Activated CD8-positive, alpha-beta T cell treated with anti-CD3 and anti-CD28 coated beads for 36 hours (primary cell): ENCODE results near the gene ICOS. TPM values are rescaled to one million over a fixed set of nuclear protein-coding genes. Genes with fewer than 3 reads are reported as not detected.
A peak's percentile ranks its signal among the peaks of the same experiment; 100 is the strongest.
"Not testable (repeated sequence)": the region's sequence is repeated elsewhere in the genome, so short reads cannot be mapped to it uniquely, and the experiment has no call there.

Experiments
- ATAC-seq: fragments of 200-7000 bp; cut with Tn5 transposase; one replicate; pipeline ENCODE4 v1.10.0; 2021; ENCODE audit warnings: mild to moderate bottlenecking, moderate library complexity
- CTCF ChIA-PET: fragments of 350-600 bp; sonication (Branson Sonifier 250); formaldehyde crosslinking; loops from one replicate; lab custom pipeline; 2021; ENCODE audit warnings: antibody characterized with exemption; lab: Charles Lee
- POLR2A ChIA-PET: fragments of 350-600 bp; sonication (Branson Sonifier 250); formaldehyde crosslinking; loops from one replicate; lab custom pipeline; 2021; ENCODE audit warnings: antibody characterized with exemption; lab: Charles Lee
- DNase-seq: peaks from one replicate; pipeline ENCODE4 v3.0.0-alpha.2; 2020
- H3K27ac Mint-ChIP-seq: one replicate; pipeline ENCODE4 v1.8.0; 2021; ENCODE audit warnings: mild to moderate bottlenecking, mixed read lengths
- H3K27me3 Mint-ChIP-seq: one replicate; pipeline ENCODE4 v1.8.0; 2021; ENCODE audit warnings: mixed read lengths
- H3K36me3 Mint-ChIP-seq: one replicate; pipeline ENCODE4 v1.8.0; 2021; ENCODE audit warnings: low read depth, mixed read lengths
- H3K4me1 Mint-ChIP-seq: one replicate; pipeline ENCODE4 v1.8.0; 2021; ENCODE audit warnings: low read depth, mixed read lengths
- H3K4me3 Mint-ChIP-seq: one replicate; pipeline ENCODE4 v1.8.0; 2021; ENCODE audit warnings: mild to moderate bottlenecking, moderate library complexity, mixed read lengths
- H3K9me3 Mint-ChIP-seq: one replicate; pipeline ENCODE4 v1.8.0; 2021; ENCODE audit warnings: mixed read lengths
- intact Hi-C: fragments of 100-400 bp; cut with micrococcal nuclease; formaldehyde crosslinking; loops from one replicate; pipeline ENCODE4 v1.10.0; 2022
- total RNA-seq, 2 experiments: library from RNA; stranded (reverse); gene quantifications; one replicate each; pipeline ENCODE4 v1.2.3, GENCODE V29; 2021
- TF ChIP-seq, protein P1 (sequence below): fragments of 200-600 bp; IDR thresholded peaks from one replicate; pipeline ENCODE4 v1.8.0; 2022; ENCODE audit warnings: antibody characterized with exemption, mild to moderate bottlenecking

Gene ICOS
- total RNA-seq, 2 experiments from 2014 or later: 55.0 to 55.6 TPM

DNA sequence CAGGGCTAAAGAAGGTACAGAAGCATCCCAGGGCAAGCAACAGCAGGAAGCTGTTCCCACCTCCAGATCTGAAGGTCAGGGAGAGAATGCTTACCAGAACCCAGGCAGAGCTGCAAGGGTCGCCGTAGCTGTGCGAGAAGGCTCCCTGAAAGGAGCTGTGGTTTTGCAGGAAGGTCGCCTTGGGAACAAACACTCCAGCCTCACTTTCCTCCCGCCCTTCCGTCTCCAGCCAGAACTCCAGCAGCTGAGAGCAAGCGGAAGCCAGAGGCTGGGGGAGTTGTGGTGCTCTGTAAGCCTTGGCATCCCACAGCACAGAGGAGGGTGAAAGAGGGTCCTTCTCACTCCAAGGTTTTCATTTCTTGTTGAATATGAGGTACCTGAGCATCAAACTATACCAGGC lies 18.3 kb upstream of the ICOS start:
- ChIA-PET CTCF (interaction anchor here (0.9 to 1.7 kb wide), 3 partner anchors 11 to 104 kb away, joined by 3 to 13 read pairs (median 4); no protein-coding TSS in a partner anchor), POLR2A (no interaction called here)
- ATAC-seq (no peak), DNase-seq (no peak)
- no peak overlapping the region for H3K27ac Mint-ChIP-seq
- H3K36me3 Mint-ChIP-seq: no peaks in the 10 kb centered on the region
- intact Hi-C loops: loop anchor here (5.0 kb wide), 1 partner anchor 436 kb away; no protein-coding TSS in a partner anchor
- TF ChIP-seq, protein P1, sequence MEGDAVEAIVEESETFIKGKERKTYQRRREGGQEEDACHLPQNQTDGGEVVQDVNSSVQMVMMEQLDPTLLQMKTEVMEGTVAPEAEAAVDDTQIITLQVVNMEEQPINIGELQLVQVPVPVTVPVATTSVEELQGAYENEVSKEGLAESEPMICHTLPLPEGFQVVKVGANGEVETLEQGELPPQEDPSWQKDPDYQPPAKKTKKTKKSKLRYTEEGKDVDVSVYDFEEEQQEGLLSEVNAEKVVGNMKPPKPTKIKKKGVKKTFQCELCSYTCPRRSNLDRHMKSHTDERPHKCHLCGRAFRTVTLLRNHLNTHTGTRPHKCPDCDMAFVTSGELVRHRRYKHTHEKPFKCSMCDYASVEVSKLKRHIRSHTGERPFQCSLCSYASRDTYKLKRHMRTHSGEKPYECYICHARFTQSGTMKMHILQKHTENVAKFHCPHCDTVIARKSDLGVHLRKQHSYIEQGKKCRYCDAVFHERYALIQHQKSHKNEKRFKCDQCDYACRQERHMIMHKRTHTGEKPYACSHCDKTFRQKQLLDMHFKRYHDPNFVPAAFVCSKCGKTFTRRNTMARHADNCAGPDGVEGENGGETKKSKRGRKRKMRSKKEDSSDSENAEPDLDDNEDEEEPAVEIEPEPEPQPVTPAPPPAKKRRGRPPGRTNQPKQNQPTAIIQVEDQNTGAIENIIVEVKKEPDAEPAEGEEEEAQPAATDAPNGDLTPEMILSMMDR: no peak
- peaks cover 24% of the 10 kb centered on the region for H3K4me1 Mint-ChIP-seq
- H3K4me3 Mint-ChIP-seq: no peak overlapping the region
- H3K9me3 Mint-ChIP-seq: no peaks in the 10 kb centered on the region
- H3K27me3 Mint-ChIP-seq: peaks cover 4% of the 10 kb centered on the region

DNA sequence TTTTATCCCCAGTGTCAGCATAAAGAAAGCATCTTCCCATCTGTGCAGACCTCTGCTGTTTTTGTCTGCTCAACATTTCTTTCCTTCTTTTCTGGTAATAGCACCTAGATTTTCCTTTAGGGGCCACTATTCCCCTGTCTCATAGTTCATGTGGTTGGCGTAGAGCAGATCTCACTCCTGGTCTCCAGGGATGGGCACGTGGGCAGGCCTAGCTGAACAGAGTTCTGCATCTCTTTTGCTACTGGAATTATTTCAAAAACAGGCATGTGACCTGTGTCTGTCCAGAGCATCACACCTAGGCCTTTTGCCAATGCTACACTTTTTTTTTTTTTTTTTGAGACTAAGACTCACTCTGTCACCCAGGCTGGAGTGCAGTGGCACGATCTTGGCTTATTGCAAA lies 17.7 kb upstream of the ICOS start:
- CTCF ChIA-PET: interaction anchor here (1.2 to 1.7 kb wide), 3 partner anchors 9 to 80 kb away, joined by 3 to 13 read pairs (median 4); no protein-coding TSS in a partner anchor
- H3K4me3 Mint-ChIP-seq: no peak overlapping the region
- no peaks in the 10 kb centered on the region for H3K9me3 Mint-ChIP-seq
- peaks cover 24% of the 10 kb centered on the region for H3K4me1 Mint-ChIP-seq
- intact Hi-C loops: loop anchor here (5.0 kb wide), 1 partner anchor 437 kb away; no protein-coding TSS in a partner anchor
- H3K36me3 Mint-ChIP-seq: no peaks in the 10 kb centered on the region
- ATAC-seq: no peak
- POLR2A ChIA-PET: interaction anchor here (0.6 kb wide), 1 partner anchor 31 kb away, joined by 4 read pairs; no protein-coding TSS in a partner anchor
- no peak for DNase-seq
- H3K27me3 Mint-ChIP-seq: peaks cover 2% of the 10 kb centered on the region
- no peak overlapping the region for H3K27ac Mint-ChIP-seq
- TF ChIP-seq, protein P1: no peak

DNA sequence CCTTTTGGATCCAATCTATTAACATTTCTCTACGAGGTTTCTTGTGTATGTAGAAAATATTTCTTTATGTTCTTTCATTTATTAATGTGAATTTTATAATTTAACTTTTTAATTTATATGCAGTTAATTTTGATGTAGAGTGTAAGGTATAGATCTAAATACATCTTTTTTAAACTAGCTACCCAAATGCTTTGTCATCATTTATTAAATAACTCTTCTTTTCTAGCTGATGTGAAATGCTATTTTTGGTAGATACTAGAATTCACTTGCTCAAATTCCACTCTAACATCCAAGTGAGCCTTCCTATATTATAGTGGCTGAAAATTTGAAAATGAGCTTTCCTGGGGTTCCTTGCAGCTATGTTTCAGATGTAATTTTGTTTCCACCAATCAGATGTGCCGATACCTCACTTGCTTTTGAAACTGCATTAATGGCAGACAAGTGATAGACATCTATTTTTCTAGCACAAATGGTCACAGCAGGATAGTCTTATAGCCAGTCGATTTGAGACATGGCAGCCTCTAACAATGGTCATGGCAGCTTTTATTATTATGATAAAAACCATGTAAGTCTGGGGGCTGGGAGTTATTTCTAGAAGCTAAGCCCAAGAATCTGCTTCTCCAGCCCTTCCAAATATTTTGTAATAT lies 10.9 kb upstream of the ICOS start:
- TF ChIP-seq, protein P1: no peak
- no peak for DNase-seq
- H3K4me3 Mint-ChIP-seq: no peak overlapping the region
- no peak for ATAC-seq
- intact Hi-C loops: no loop called here
- ChIA-PET POLR2A (no interaction called here), CTCF (interaction anchor here (1.0 to 1.7 kb wide), 4 partner anchors 9 to 16 kb away, joined by 3 to 7 read pairs (median 4); no protein-coding TSS in a partner anchor)
- H3K4me1 Mint-ChIP-seq: peaks cover 8% of the 10 kb centered on the region
- H3K27ac Mint-ChIP-seq: no peak overlapping the region
- H3K36me3 Mint-ChIP-seq: peaks cover 3% of the 10 kb centered on the region
- peaks cover 4% of the 10 kb centered on the region for H3K27me3 Mint-ChIP-seq
- H3K9me3 Mint-ChIP-seq: no peaks in the 10 kb centered on the region

DNA sequence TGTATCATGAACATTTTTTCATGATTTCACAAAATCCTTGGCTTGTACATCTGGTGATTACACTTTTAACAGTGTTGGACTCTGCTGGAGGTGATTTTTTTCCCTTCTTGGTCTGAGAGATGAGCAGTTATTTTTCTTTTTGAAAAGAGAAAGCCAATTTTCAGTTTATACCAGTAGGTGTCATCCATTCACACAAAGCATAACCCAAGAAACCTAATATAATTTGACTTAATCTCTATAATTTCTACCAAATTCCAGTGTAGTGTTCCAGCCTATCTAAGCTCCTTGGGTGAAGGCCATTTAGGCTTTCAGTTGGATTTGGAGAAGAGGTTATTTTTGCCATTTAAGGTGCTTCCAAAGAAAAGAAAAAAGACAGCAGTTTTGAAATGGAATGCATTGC lies 7.7 kb upstream of the ICOS start:
- DNase-seq (no peak), ATAC-seq (no peak)
- intact Hi-C loops: no loop called here
- H3K4me3 Mint-ChIP-seq: no peak overlapping the region
- peaks cover 29% of the 10 kb centered on the region for H3K36me3 Mint-ChIP-seq
- peaks cover 6% of the 10 kb centered on the region for H3K9me3 Mint-ChIP-seq
- H3K27me3 Mint-ChIP-seq: peaks cover 4% of the 10 kb centered on the region
- TF ChIP-seq, protein P1: peak; percentile 74
- ChIA-PET POLR2A (interaction anchor here (1.2 kb wide), 1 partner anchor 128 kb away, joined by 3 read pairs; no protein-coding TSS in a partner anchor), CTCF (interaction anchor here (0.6 to 2.8 kb wide), 38 partner anchors 9 to 252 kb away, joined by 3 to 14 read pairs (median 4); partner anchors contain the start of gene CTLA4)
- peaks cover 38% of the 10 kb centered on the region for H3K4me1 Mint-ChIP-seq
- H3K27ac Mint-ChIP-seq: no peak overlapping the region

DNA sequence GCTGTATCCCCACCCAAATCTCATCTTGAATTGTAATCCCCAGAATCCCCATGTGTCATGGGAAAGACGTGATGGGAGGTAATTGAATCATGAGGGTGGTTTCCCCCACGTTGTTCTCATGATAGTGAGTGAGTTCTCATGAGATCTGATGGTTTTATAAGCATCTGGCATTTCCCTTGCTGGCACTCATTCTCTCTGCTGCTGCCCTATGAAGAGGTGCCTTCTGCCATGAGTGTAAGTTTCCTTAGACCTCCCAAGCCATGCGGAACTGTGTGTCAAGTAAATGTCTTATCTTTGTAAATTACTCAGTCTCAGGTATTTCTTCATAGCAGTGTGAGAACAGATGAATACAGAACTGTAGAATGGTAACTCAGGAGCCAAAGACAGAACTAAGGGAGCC lies 5.3 kb upstream of the ICOS start:
- intact Hi-C loops: loop anchor here (5.0 kb wide), 1 partner anchor 176 kb away; no protein-coding TSS in a partner anchor
- Mint-ChIP-seq H3K4me1 (peaks cover 59% of the 10 kb centered on the region), H3K36me3 (peaks cover 29% of the 10 kb centered on the region), H3K27ac (peak overlapping the region; percentile 56)
- CTCF ChIA-PET, H3K4me3 Mint-ChIP-seq, H3K9me3 Mint-ChIP-seq, POLR2A ChIA-PET, H3K27me3 Mint-ChIP-seq, DNase-seq: not testable (repeated sequence)
- peak; percentile 8 for ATAC-seq
